Astrocyte of the hippocampus (primary cell): ENCODE data around the gene IRAG1.

ENCODE experiments used
- DNase-seq: peaks from one replicate; pipeline ENCODE4 v3.0.0; 2011; ENCODE audit warnings: low read depth, low spot score

Gene IRAG1

DNA sequence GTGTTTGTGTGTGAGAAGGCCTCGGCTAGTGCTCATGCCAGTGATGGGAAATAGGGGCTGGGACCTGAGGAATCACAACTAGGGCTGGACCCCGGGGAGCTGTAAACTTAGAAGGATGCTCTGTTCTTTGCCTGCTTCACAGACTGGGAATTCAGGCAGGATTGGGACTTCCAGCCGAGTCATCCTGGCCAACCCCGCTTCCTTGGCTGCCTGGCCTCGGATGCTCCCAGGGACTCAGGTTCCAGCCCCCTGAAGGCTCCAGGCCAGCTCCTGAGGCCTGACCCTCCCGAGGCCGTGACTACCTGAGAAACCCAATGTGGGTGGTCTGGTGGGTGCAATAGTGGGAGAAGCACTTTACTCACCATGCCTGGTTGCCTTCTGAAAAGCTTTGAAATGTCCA lies 44.7 kb downstream of the IRAG1 start:
- no peak for DNase-seq

DNA sequence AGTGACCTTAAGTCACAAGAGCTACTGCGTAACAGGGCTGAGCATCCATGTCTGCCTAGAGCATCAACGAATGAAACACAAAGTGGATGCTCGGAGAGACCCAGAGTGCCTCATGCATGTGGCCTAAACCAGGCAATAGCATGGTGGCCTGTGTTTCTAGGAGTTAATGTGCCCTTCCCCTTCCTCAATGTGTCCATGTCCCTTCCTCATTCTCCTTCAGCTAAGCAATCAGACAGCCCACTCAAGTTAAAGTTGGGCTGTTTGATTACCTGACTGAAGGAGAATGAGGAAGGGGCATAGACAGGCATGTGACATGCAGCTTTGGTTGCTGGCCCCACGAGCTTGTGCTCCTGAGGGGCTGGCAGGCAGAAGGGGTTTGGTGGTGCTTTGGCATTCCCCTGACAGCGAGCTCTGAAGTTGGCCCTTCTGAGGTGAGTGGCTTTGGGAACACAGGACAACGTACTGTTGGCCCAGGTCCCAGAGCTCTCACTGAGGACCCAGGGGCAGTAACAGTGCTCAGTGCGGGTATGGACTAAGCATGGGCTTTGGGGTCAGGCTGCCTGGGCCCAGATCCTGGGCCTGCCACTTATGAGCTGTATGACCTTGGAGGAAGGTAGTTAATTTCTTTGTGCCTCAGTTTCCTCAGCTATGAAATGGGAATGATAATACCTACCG lies 46.7 kb downstream of the IRAG1 start:
- no peak for DNase-seq

DNA sequence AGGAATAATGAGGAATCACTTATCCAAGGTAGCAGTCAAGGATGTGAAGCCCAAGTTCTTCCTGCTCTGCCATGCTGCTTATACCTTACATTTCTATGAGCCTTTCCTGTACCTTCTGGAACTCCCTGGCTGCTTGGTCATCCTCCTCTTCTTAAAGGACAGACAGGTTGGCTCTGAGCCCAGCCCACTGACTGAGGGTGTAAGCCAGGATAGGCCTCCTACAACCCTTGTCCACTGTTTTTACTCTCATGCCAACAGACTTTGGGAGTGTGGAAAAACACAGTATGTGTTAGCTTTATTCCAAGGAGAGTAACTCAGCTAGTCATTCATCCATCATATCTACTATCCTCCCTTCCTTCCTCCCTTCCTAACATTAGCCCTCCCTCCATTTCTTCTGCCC lies 47.5 kb downstream of the IRAG1 start:
- DNase-seq = peak; percentile 23

DNA sequence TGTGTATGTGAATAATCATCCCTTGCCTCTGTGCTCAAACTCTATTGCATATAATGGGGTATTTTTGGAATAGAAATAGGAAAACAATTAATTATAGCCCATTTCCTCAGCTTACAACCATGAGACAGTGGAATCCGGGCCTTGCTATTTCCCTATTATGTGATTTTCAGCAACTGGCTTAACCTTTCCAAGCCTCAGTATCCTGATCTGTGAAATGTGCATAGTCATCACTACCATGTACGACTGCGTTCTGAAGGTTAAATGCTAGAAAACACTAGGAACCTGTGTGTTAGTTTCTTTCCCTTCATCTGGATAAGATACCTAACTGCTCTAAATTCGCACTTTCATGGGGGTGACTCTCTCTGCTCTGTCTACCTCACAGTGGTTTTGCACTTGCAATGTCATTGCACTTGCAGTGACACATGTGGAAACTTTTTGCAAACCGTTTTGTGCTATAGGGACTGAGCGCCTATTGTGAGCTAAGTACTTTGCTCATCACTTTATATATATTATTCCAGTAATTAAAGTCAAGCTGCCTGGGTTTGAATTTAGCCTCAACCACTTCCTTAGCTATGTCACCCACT lies 48.3 kb downstream of the IRAG1 start:
- no peak for DNase-seq
